GM12878 (cell line): Measurements from ENCODE around the gene ZNF230. TPM values are rescaled to one million over a fixed set of nuclear protein-coding genes. Genes with fewer than 3 reads are reported as not detected.
A peak's percentile ranks its signal among the peaks of the same experiment; 100 is the strongest.

Source experiments
- ATAC-seq: fragments of 200-7000 bp; cut with Tn5 transposase; 3 replicates; pipeline ENCODE4 v1.9.1; 2020; ENCODE audit warnings: mild to moderate bottlenecking, moderate library complexity
- BruUV-seq: library from RNA; stranded (reverse); fragments of 400-500 nt; replicated peaks from 2 replicates; lab custom pipeline; 2021; lab: Mats Ljungman, UMichigan
- CTCF ChIA-PET: fragments of 300-600 bp; sonication (Branson Sonifier 250); formaldehyde crosslinking; extraction: SDS; loops from one replicate; lab custom pipeline; 2021; ENCODE audit warnings: inconsistent platforms; lab: Yijun Ruan, JAX
- POLR2A ChIA-PET: fragments of 350-600 bp; formaldehyde crosslinking; extraction: SDS; loops from one replicate; lab custom pipeline; 2021; ENCODE audit warnings: inconsistent platforms; lab: Charles Lee
- RAD21 ChIA-PET: fragments of 300-600 bp; sonication (Branson Sonifier 250); formaldehyde crosslinking; loops from one replicate; lab custom pipeline; 2023; ENCODE audit warnings: antibody characterized with exemption; ENCODE audit not compliant: unreplicated experiment; lab: Charles Lee
- SMC1A ChIA-PET: fragments of 300-600 bp; sonication (Branson Sonifier 250); formaldehyde crosslinking; loops from one replicate; lab custom pipeline; 2023; ENCODE audit not compliant: unreplicated experiment, uncharacterized antibody; lab: Charles Lee
- DNase-seq: peaks from one replicate; pipeline ENCODE4 v3.0.0-alpha.2; 2011; ENCODE audit warnings: low read depth, low spot score
- FAIRE-seq: peaks from 3 replicates; lab custom pipeline; 2011; peaks lifted over from hg19 to GRCh38; lab: Jason Lieb, UNC
- H2AFZ ChIP-seq: 2 replicates; pipeline ENCODE4 v1.6.0; 2011; ENCODE audit warnings: low read depth, low read length, control low read depth; ENCODE audit not compliant: control insufficient read depth
- H3K27ac ChIP-seq: 2 replicates; pipeline ENCODE4 v1.5.1; 2011; ENCODE audit warnings: control low read depth; ENCODE audit not compliant: control insufficient read depth, insufficient read depth
- H3K27me3 ChIP-seq, 2 experiments: replicated peaks in 1 of 2; 2 replicates each; pipeline versions ENCODE4 v1.6.0 to v1.6.1; 2011; ENCODE audit warnings: low read length in 1 of 2; ENCODE audit not compliant: control insufficient read depth in 2 of 2, insufficient read depth in 2 of 2
- H3K36me3 ChIP-seq, 2 experiments: 2 replicates each; pipeline ENCODE4 v1.5.1; 2011; ENCODE audit warnings: low read length in 1 of 2; ENCODE audit not compliant: control insufficient read depth in 2 of 2, insufficient read depth in 2 of 2
- H3K4me1 ChIP-seq: 2 replicates; pipeline ENCODE4 v1.6.1; 2011; ENCODE audit warnings: mild to moderate bottlenecking, low read length, moderate library complexity, mixed read lengths; ENCODE audit not compliant: control insufficient read depth, insufficient read depth
- H3K4me2 ChIP-seq: 2 replicates; pipeline ENCODE4 v1.6.0; 2011; ENCODE audit warnings: control low read depth; ENCODE audit not compliant: control insufficient read depth, insufficient read depth
- H3K4me3 ChIP-seq: fragments of 200-600 bp; sonication (generic); 2 replicates; pipeline ENCODE4 v1.5.1; 2016
- H3K79me2 ChIP-seq: 2 replicates; pipeline ENCODE4 v1.6.0; 2011; ENCODE audit warnings: low read length; ENCODE audit not compliant: control insufficient read depth, insufficient read depth
- H3K9ac ChIP-seq: 2 replicates; pipeline ENCODE4 v1.8.0; 2011; ENCODE audit warnings: low read length, control low read depth, mixed read lengths; ENCODE audit not compliant: control insufficient read depth, insufficient read depth
- H3K9me3 ChIP-seq: replicated peaks from 3 replicates; pipeline ENCODE4 v1.5.1; 2011; ENCODE audit warnings: mild to moderate bottlenecking, low read length; ENCODE audit not compliant: control insufficient read depth, insufficient read depth
- H4K20me1 ChIP-seq: 2 replicates; pipeline ENCODE4 v1.6.0; 2011; ENCODE audit not compliant: control insufficient read depth, insufficient read depth
- CHD2 ChIP-seq: IDR thresholded peaks from 2 replicates; pipeline ENCODE4 v1.6.1; 2011; ENCODE audit warnings: low read depth, low read length, improper control_type of control experiment, borderline replicate concordance
- GABPA ChIP-seq: IDR thresholded peaks from 2 replicates; pipeline ENCODE4 v1.6.1; 2014; ENCODE audit warnings: antibody characterized with exemption, low read depth, mild to moderate bottlenecking, inconsistent platforms
- MEF2A ChIP-seq: IDR thresholded peaks from 2 replicates; pipeline ENCODE4 v1.6.1; 2011; ENCODE audit warnings: low read depth, mild to moderate bottlenecking, low read length, moderate library complexity; ENCODE audit not compliant: insufficient read depth
- ZBED1 ChIP-seq: IDR thresholded peaks from 2 replicates; pipeline ENCODE4 v1.6.1; 2016; ENCODE audit warnings: borderline replicate concordance
- ZSCAN29 ChIP-seq: fragments of 450-650 bp; IDR thresholded peaks from 2 replicates; pipeline ENCODE4 v1.6.1; 2017; ENCODE audit warnings: mild to moderate bottlenecking, moderate library complexity
- WGBS: methylation state at CpG from one replicate; pipeline ENCODE4 v1.1.6; 2016; ENCODE audit warnings: low lambda C conversion rate; ENCODE audit not compliant: insufficient replicate concordance, insufficient coverage; ENCODE audit errors: missing lambda C conversion rate; 5-methylcytosine and 5-hydroxymethylcytosine counted together
- in situ Hi-C: fragments of 300-500 bp; cut with MboI; formaldehyde crosslinking; loops from 9 replicates; pipeline ENCODE4 v1.14.3; 2018; ENCODE audit warnings: mixed read lengths
- intact Hi-C: fragments of 100-400 bp; cut with micrococcal nuclease; formaldehyde crosslinking; loops from one replicate; pipeline ENCODE4 v1.14.2; 2022; ENCODE audit not compliant: unreplicated experiment
- polyA plus RNA-seq, 11 experiments: library from polyadenylated mRNA; depleted of rRNA in 4 of 11; unstranded in 6 of 11; stranded (reverse) in 5 of 11; fragments of >200 nt; fragmentation: Nextera tagmentation in 4 of 11; fragmentation: Illumina TruSeq in 1 of 11; extraction: Ambion mirVana in 4 of 11; extraction: Trizol in 1 of 11; gene quantifications; 1 replicate in 1 of 11; 2 replicates in 10 of 11; pipeline versions ENCODE4 v1.2.1 to v1.2.3, GENCODE V29; 2011 to 2016; ENCODE audit warnings: inconsistent platforms in 2 of 11, missing spikeins in 2 of 11, low read depth in 1 of 11
- total RNA-seq, 4 experiments: library from RNA; depleted of rRNA in 3 of 4; stranded (reverse); fragments of >200 nt in 3 of 4; fragmentation: Illumina TruSeq in 1 of 4; extraction: Trizol in 1 of 4; gene quantifications; 2 replicates each; pipeline versions ENCODE4 v1.2.1 to v1.2.3, GENCODE V29; 2013 to 2021
- TF ChIP-seq, protein P1 (sequence below): fragments of 450-650 bp; IDR thresholded peaks from 2 replicates; pipeline ENCODE4 v1.6.1; 2016; ENCODE audit warnings: mild to moderate bottlenecking

The ZNF230 gene
- total and polyA plus RNA-seq, 10 of the 15 experiments (the other 5 are each of a cell fraction or from before 2014, with no cell fraction given) = 1.8 to 9.1 (median 3.5) TPM

DNA sequence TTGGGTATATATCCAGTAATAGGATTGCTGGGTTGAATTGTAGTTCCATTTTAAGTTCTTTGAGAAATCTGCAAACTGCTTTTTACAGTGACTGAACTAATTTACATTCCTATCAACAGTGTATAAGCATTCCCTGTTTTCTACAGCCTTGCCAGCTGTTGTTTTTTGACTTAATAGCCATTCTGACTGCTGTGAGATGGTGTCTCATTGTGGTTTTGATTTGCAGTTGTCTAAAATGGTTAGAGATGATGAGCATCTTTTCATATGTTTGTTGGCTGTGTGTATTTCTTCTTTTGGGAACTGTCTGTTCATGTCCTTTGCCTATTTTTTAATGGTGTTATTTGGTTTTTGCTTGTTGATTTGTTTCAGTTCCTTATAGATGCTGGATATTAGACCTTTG lies 18.5 kb downstream of the ZNF230 start (continued):
- TF ChIP-seq ZBED1 = no peak
- TF ChIP-seq, all 136 proteins: peak for 0

- RAD21 ChIA-PET = no interaction called here
- TF ChIP-seq, protein P1, sequence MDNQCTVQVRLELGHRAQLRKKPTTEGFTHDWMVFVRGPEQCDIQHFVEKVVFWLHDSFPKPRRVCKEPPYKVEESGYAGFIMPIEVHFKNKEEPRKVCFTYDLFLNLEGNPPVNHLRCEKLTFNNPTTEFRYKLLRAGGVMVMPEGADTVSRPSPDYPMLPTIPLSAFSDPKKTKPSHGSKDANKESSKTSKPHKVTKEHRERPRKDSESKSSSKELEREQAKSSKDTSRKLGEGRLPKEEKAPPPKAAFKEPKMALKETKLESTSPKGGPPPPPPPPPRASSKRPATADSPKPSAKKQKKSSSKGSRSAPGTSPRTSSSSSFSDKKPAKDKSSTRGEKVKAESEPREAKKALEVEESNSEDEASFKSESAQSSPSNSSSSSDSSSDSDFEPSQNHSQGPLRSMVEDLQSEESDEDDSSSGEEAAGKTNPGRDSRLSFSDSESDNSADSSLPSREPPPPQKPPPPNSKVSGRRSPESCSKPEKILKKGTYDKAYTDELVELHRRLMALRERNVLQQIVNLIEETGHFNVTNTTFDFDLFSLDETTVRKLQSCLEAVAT = peak; percentile 56; the same call in 1 of the 2 replicates
- no peak for TF ChIP-seq CHD2
- TF ChIP-seq MEF2A = no peak
- no peak for TF ChIP-seq GABPA
- TF ChIP-seq ZSCAN29 = no peak
- CTCF ChIA-PET = interaction anchor here (1.0 to 1.4 kb wide), 3 partner anchors 21 to 90 kb away, joined by 3 to 4 read pairs (median 4); partner anchors contain the start of gene ZNF45
- Histone ChIP-seq H3K27ac (no peak overlapping the region; the same call in 1 of the 2 replicates), H3K79me2 (no peaks in the 10 kb centered on the region; the same call in 1 of the 2 replicates), H3K27me3 (no peaks in the 10 kb centered on the region), H3K9ac (peak overlapping the region; percentile 70; the same call in 1 of the 2 replicates), H2AFZ (peak overlapping the region; percentile 99), H3K4me3 (peak overlapping the region; percentile 77; the same call in 1 of the 2 replicates), H4K20me1 (no peaks in the 10 kb centered on the region), H3K4me1 (no peaks in the 10 kb centered on the region), H3K9me3 (peaks cover 4% of the 10 kb centered on the region; the same call in 1 of the 3 replicates), H3K4me2 (peak overlapping the region; percentile 82), H3K36me3 (peaks cover 0 to 1% of the 10 kb centered on the region in 2 experiments; a peak in 2 of 4 replicates)
- FAIRE-seq (no peak), ATAC-seq (no peak), DNase-seq (no peak)
- intact Hi-C loops (no loop called here), in situ Hi-C loops (no loop called here)
- 59% methylated on average over 4 of the region's 4 CpGs for WGBS
- POLR2A ChIA-PET = no interaction called here
- SMC1A ChIA-PET = interaction anchor here (0.6 to 2.7 kb wide), 3 partner anchors 23 to 71 kb away, joined by 3 to 11 read pairs (median 3); partner anchors contain the start of gene ZNF230
- BruUV-seq = no TSS peak
Observed at GRCh38 chr19:44024900-44025216, 22.1 kb downstream of the ZNF230 start.
